SU-DHL-6 (cell line): Measurements from ENCODE around the gene PSMA6.

Experiments
- EZH2phosphoT487 ChIP-seq: fragments of 200-600 bp; sonication (generic), shearing (Covaris generic); conservative IDR thresholded peaks from 2 replicates; pipeline ENCODE4 v1.6.1; 2018; ENCODE audit warnings: mild to moderate bottlenecking, antibody characterized with exemption, low read length, moderate library complexity, mixed read lengths
- TF ChIP-seq, protein P1 (sequence below): fragments of 200-600 bp; sonication (generic); IDR thresholded peaks from one replicate; pipeline ENCODE4 v1.5.1; 2017; ENCODE audit warnings: antibody characterized with exemption, mild to moderate bottlenecking, low read length, moderate library complexity; ENCODE audit not compliant: insufficient read depth, poor library complexity, severe bottlenecking

GRCh38 chr14:35244542-35244941, 47.6 kb upstream of the PSMA6 start:
- TF ChIP-seq EZH2phosphoT487: no peak
- TF ChIP-seq, protein P1, sequence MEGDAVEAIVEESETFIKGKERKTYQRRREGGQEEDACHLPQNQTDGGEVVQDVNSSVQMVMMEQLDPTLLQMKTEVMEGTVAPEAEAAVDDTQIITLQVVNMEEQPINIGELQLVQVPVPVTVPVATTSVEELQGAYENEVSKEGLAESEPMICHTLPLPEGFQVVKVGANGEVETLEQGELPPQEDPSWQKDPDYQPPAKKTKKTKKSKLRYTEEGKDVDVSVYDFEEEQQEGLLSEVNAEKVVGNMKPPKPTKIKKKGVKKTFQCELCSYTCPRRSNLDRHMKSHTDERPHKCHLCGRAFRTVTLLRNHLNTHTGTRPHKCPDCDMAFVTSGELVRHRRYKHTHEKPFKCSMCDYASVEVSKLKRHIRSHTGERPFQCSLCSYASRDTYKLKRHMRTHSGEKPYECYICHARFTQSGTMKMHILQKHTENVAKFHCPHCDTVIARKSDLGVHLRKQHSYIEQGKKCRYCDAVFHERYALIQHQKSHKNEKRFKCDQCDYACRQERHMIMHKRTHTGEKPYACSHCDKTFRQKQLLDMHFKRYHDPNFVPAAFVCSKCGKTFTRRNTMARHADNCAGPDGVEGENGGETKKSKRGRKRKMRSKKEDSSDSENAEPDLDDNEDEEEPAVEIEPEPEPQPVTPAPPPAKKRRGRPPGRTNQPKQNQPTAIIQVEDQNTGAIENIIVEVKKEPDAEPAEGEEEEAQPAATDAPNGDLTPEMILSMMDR: no peak
